Tibial nerve (tissue), 4 donors: ENCODE measurements around the gene SNED1. TPM values are rescaled to one million over a fixed set of nuclear protein-coding genes. Genes with fewer than 3 reads are reported as not detected.

Experiments
- DNase-seq, 2 donors: peaks; one replicate each; pipeline ENCODE4 v3.0.0-alpha.2; 2019; ENCODE audit warnings: low spot score in 2 of 2
- H3K27ac ChIP-seq, 4 donors: fragments of 200-600 bp; sonication (generic) in 3 of 4; one replicate each; pipeline ENCODE4 v1.5.1; 2017 to 2019; ENCODE audit warnings: mild to moderate bottlenecking in 1 of 4
- H3K27me3 ChIP-seq, 2 donors: fragments of 200-600 bp; sonication (generic) in 1 of 2; one replicate each; pipeline versions ENCODE4 v1.5.1 to v1.6.0; 2017 to 2019
- H3K36me3 ChIP-seq, 3 donors: fragments of 200-600 bp; sonication (generic); one replicate each; pipeline ENCODE4 v1.5.1; 2018 to 2019
- H3K4me1 ChIP-seq, 4 donors: fragments of 200-600 bp; sonication (generic) in 3 of 4; one replicate each; pipeline ENCODE4 v1.5.1; 2017 to 2019
- H3K4me3 ChIP-seq, 4 donors: fragments of 200-600 bp; sonication (generic) in 3 of 4; one replicate each; pipeline ENCODE4 v1.5.1; 2017 to 2019; ENCODE audit warnings: mild to moderate bottlenecking in 1 of 4, moderate library complexity in 1 of 4
- H3K9me3 ChIP-seq, 4 donors: fragments of 200-600 bp; sonication (generic) in 3 of 4; one replicate each; pipeline ENCODE4 v1.5.1; 2017 to 2019
- CTCF ChIP-seq, 5 experiments: fragments of 200-600 bp in 3 of 5; fragments of 450-650 bp in 2 of 5; sonication (generic) in 3 of 5; IDR thresholded peaks; one replicate each; pipeline ENCODE4 v1.5.1; 2016 to 2019; ENCODE audit warnings: antibody characterized with exemption in 5 of 5, mild to moderate bottlenecking in 3 of 5, moderate library complexity in 2 of 5
- EP300 ChIP-seq, 2 donors: sonication (generic); formaldehyde crosslinking; IDR thresholded peaks; one replicate each; pipeline ENCODE4 v1.6.1; 2017; ENCODE audit warnings: antibody characterized with exemption in 2 of 2, mild to moderate bottlenecking in 1 of 2
- POLR2A ChIP-seq, 2 donors: fragments of 450-650 bp; IDR thresholded peaks; one replicate each; pipeline ENCODE4 v1.6.1; 2017; ENCODE audit warnings: antibody characterized with exemption in 2 of 2, mild to moderate bottlenecking in 2 of 2, moderate library complexity in 2 of 2
- WGBS, 2 donors: methylation state at CpG; one replicate each; pipeline ENCODE4 v1.1.5; 2018; 5-methylcytosine and 5-hydroxymethylcytosine counted together
- total RNA-seq, 4 donors: library from RNA; depleted of rRNA; stranded (reverse); fragments of >200 nt; gene quantifications; one replicate each; pipeline ENCODE4 v1.1.0, GENCODE V29; 2016

The SNED1 gene
- total RNA-seq, 4 donors from 2014 or later, result 116 to 226 (median 141) TPM

- H3K27me3 ChIP-seq, result no peaks in the 10 kb centered on the region
- H3K36me3 ChIP-seq, result peaks cover 0 to 57% (median 5%) of the 10 kb centered on the region in 3 donors
- peaks cover 0 to 12% (median 0%) of the 10 kb centered on the region in 4 donors for H3K4me1 ChIP-seq
- H3K9me3 ChIP-seq, result no peaks in the 10 kb centered on the region
- 82 to 85% methylated on average over 14 of the region's 14 CpGs for WGBS, 2 donors
- peak overlapping the region in 1 of 4 donors; percentile 14 for H3K27ac ChIP-seq
- TF ChIP-seq POLR2A (IDR thresholded peaks at IDR 0.05) (no peak), CTCF (IDR thresholded peaks at IDR 0.05) (no peak), EP300 (IDR thresholded peaks at IDR 0.05) (no peak)
- no peak overlapping the region for H3K4me3 ChIP-seq
- no peak for DNase-seq
Measured at GRCh38 chr2:241082341-241083090, 84.1 kb downstream of the SNED1 start.

DNA sequence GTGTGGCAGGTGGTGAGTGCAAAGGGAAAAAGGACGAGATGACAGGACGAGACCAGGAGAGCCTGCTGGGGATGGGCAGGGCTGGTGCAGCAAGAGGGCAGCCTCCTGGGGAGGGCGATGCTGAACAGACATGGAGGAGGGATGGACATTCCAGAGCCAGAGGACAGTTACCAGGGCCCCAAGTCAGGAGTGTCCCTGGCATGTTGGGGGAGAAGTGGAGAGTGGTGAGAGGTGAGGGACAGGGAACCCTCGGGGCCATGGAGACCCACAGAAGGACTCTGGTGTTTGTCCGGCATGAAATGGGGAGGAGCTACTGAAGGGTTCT lies 84.6 kb downstream of the SNED1 start:
- H3K27ac ChIP-seq, result no peak overlapping the region
- H3K4me3 ChIP-seq, result no peak overlapping the region
- 85% methylated on average over 5 of the region's 5 CpGs for WGBS, 2 donors
- H3K9me3 ChIP-seq, result no peaks in the 10 kb centered on the region
- peaks cover 0 to 12% (median 0%) of the 10 kb centered on the region in 4 donors for H3K4me1 ChIP-seq
- TF ChIP-seq POLR2A (IDR thresholded peaks at IDR 0.05), result no peak
- H3K36me3 ChIP-seq, result peaks cover 0 to 62% (median 5%) of the 10 kb centered on the region in 3 donors
- H3K27me3 ChIP-seq, result no peaks in the 10 kb centered on the region
- no peak for DNase-seq

- peaks cover 0 to 81% (median 7%) of the 10 kb centered on the region in 3 donors for H3K36me3 ChIP-seq
- 94 to 95% methylated on average over 4 of the region's 4 CpGs for WGBS, 2 donors
- H3K4me3 ChIP-seq, result no peak overlapping the region
- TF ChIP-seq CTCF (IDR thresholded peaks at IDR 0.05), result no peak
- TF ChIP-seq EP300 (IDR thresholded peaks at IDR 0.05), result no peak
- TF ChIP-seq POLR2A (IDR thresholded peaks at IDR 0.05), result no peak
- H3K27me3 ChIP-seq, result no peaks in the 10 kb centered on the region
- no peak for DNase-seq
- no peaks in the 10 kb centered on the region for H3K9me3 ChIP-seq
- H3K27ac ChIP-seq, result no peak overlapping the region
- peaks cover 0 to 12% (median 0%) of the 10 kb centered on the region in 4 donors for H3K4me1 ChIP-seq
Measured at GRCh38 chr2:241084856-241085444, 86.5 kb downstream of the SNED1 start.

DNA sequence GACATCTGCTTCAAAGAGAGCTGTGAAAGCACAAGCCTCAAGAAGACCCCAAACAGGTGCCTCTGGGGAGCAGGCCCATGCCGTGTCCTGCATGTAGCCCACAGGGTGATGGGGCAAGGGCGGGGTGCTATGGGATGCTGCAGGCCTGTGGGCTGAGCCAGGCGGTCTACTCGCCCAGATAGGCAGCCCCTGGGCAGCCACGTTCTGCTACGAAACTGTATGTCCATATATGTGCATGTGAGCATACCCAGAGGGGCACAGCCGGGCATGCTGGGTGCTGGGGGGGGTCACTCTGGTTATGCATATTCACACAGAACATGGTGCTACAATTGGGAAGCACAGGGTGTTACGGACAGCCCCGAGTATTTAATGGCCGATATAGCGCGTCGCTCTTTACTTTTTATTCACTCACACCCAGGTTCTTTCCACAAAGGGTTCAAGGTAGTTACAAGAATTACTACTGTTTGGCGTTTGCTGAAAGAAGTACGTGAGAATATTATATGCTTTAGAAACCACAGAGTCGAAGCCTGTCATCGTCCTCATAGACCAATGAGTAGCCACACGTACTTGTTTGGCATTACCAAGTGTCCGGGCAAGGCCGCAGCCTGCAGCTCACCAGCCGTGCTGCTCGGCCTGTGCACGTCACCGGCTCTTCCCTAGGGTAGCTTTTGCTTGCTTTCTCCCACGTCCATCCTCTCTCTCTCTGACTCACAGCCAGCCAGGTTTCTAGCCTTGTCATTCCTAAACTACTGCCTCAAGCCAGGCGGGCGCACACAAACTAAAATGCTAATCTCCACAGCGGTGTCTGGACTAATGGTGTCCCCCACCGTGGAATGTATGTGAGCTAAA lies 89.2 kb downstream of the SNED1 start:
- Histone ChIP-seq H3K27ac (no peak overlapping the region), H3K27me3 (no peaks in the 10 kb centered on the region), H3K9me3 (no peaks in the 10 kb centered on the region), H3K4me1 (peaks cover 0 to 7% (median 0%) of the 10 kb centered on the region in 4 donors), H3K36me3 (peaks cover under 1 to 97% (median 7%) of the 10 kb centered on the region in 3 donors), H3K4me3 (no peak overlapping the region)
- TF ChIP-seq POLR2A (IDR thresholded peaks at IDR 0.05) (no peak), CTCF (IDR thresholded peaks at IDR 0.05) (no peak), EP300 (IDR thresholded peaks at IDR 0.05) (no peak)
- 90 to 91% methylated on average over 29 of the region's 29 CpGs for WGBS, 2 donors
- DNase-seq, result no peak

DNA sequence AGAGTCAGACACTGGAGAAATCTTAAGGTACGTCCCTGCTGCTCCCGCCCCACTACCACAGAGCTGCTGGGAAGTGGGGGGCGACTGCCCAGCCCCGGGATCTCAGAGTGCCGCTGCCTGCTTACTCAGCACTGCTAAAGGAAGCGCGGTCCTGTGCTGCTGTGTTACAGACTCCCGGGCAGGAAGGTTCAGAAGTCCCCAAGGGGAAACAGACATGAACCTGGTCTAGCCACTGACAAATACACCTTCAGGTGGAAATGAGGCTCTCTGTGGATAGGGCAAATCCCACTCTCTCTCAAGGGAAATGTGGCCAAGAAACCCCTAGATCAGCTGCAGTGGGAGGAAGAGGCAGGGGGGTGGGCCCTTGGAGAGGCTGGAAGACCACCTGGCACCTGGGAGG lies 90.0 kb downstream of the SNED1 start:
- H3K36me3 ChIP-seq, result peaks cover 3 to 97% (median 7%) of the 10 kb centered on the region in 3 donors
- H3K4me1 ChIP-seq, result peaks cover 0 to 13% (median 0%) of the 10 kb centered on the region in 4 donors
- no peak for DNase-seq
- TF ChIP-seq CTCF (IDR thresholded peaks at IDR 0.05) (no peak), EP300 (IDR thresholded peaks at IDR 0.05) (no peak), POLR2A (IDR thresholded peaks at IDR 0.05) (no peak)
- H3K4me3 ChIP-seq, result no peak overlapping the region
- no peaks in the 10 kb centered on the region for H3K9me3 ChIP-seq
- WGBS, 2 donors, result 75 to 86% methylated on average over 8 of the region's 8 CpGs
- no peak overlapping the region for H3K27ac ChIP-seq
- no peaks in the 10 kb centered on the region for H3K27me3 ChIP-seq
